SK-N-SH (cell line): Measurements from ENCODE around the gene SLC14A1. TPM values are rescaled to one million over a fixed set of nuclear protein-coding genes. Genes with fewer than 3 reads are reported as not detected.

Experiments
- CTCF ChIA-PET: fragments of 300-600, 350-600 bp; formaldehyde crosslinking; extraction: SDS; loops from one replicate; lab custom pipeline; 2021; lab: Yijun Ruan, JAX
- POLR2A ChIA-PET: fragments of 350-600 bp; sonication (Branson Sonifier 250); formaldehyde crosslinking; extraction: SDS; loops from one replicate; lab custom pipeline; 2020; ENCODE audit warnings: antibody characterized with exemption, inconsistent platforms; lab: Yijun Ruan, JAX
- DNase-seq: peaks from one replicate; pipeline ENCODE4 v3.0.0; 2012
- H2AFZ ChIP-seq: fragments of 200-600 bp; sonication (generic); 2 replicates; pipeline ENCODE4 v1.8.1; 2016; ENCODE audit warnings: antibody characterized with exemption, mild to moderate bottlenecking, low read depth
- H3F3A ChIP-seq: fragments of 200-600 bp; sonication (generic); replicated peaks from 2 replicates; pipeline ENCODE3; 2016; ENCODE audit warnings: antibody characterized with exemption, mild to moderate bottlenecking; ENCODE audit not compliant: insufficient read depth
- H3K27ac ChIP-seq, 2 experiments: fragments of 200-500 bp in 1 of 2; fragments of 200-600 bp in 1 of 2; sonication (Bioruptor generic) in 1 of 2; sonication (generic), shearing (Covaris generic) in 1 of 2; 2 replicates each; pipeline versions ENCODE4 v1.5.1 to v1.6.1; 2014 to 2016; ENCODE audit warnings: low read depth in 2 of 2, inconsistent platforms in 1 of 2, low read length in 1 of 2, mild to moderate bottlenecking in 1 of 2, mixed read lengths in 1 of 2
- H3K27me3 ChIP-seq: fragments of 200-600 bp; sonication (generic), shearing (Covaris generic); 2 replicates; pipeline ENCODE4 v1.6.1; 2016; ENCODE audit warnings: mixed run types; ENCODE audit not compliant: insufficient read depth
- H3K36me3 ChIP-seq, 2 experiments: fragments of 200-500 bp in 1 of 2; fragments of 200-600 bp in 1 of 2; sonication (Bioruptor generic) in 1 of 2; sonication (generic) in 1 of 2; replicated peaks in 1 of 2; 2 replicates each; pipeline versions ENCODE3 to v1.5.1; 2014 to 2016; ENCODE audit warnings: low read length in 1 of 2, mild to moderate bottlenecking in 1 of 2; ENCODE audit not compliant: insufficient read depth in 2 of 2, control insufficient read depth in 1 of 2
- H3K4me1 ChIP-seq, 2 experiments: fragments of 200-500 bp in 1 of 2; fragments of 200-600 bp in 1 of 2; sonication (Bioruptor generic) in 1 of 2; sonication (generic), shearing (Covaris generic) in 1 of 2; 2 replicates each; pipeline versions ENCODE4 v1.5.1 to v1.6.1; 2014 to 2016; ENCODE audit warnings: low read depth in 1 of 2, low read length in 1 of 2, mixed run types in 1 of 2; ENCODE audit not compliant: insufficient read depth in 2 of 2, control insufficient read depth in 1 of 2
- H3K4me2 ChIP-seq: fragments of 200-600 bp; sonication (generic), shearing (Covaris generic); 2 replicates; pipeline ENCODE4 v1.6.1; 2017; ENCODE audit warnings: mixed run types
- H3K4me3 ChIP-seq, 2 experiments: fragments of 200-500 bp in 1 of 2; fragments of 200-600 bp in 1 of 2; sonication (Bioruptor generic) in 1 of 2; sonication (generic), shearing (Covaris generic) in 1 of 2; 2 replicates each; pipeline versions ENCODE4 v1.5.1 to v1.8.1; 2014 to 2016; ENCODE audit warnings: low read depth in 2 of 2, inconsistent platforms in 1 of 2, low read length in 1 of 2, mild to moderate bottlenecking in 1 of 2, mixed read lengths in 1 of 2, moderate library complexity in 1 of 2
- H3K79me2 ChIP-seq: fragments of 200-600 bp; sonication (generic); 2 replicates; pipeline ENCODE4 v1.8.1; 2017; ENCODE audit warnings: mild to moderate bottlenecking; ENCODE audit not compliant: insufficient read depth
- H3K9ac ChIP-seq: fragments of 200-600 bp; sonication (generic); 2 replicates; pipeline ENCODE4 v1.6.1; 2017; ENCODE audit warnings: mixed run types
- H3K9me2 ChIP-seq: fragments of 200-600 bp; sonication (generic); 2 replicates; pipeline ENCODE4 v1.6.1; 2017; ENCODE audit warnings: mixed run types
- H3K9me3 ChIP-seq: fragments of 200-600 bp; sonication (generic); 2 replicates; pipeline ENCODE4 v1.6.1; 2017; ENCODE audit warnings: mixed run types, mild to moderate bottlenecking, moderate library complexity
- H4K20me1 ChIP-seq: fragments of 200-600 bp; sonication (generic); 2 replicates; pipeline ENCODE4 v1.6.1; 2017; ENCODE audit warnings: mild to moderate bottlenecking, mixed run types; ENCODE audit not compliant: insufficient read depth
- CHD2 ChIP-seq: fragments of 150-350 bp; IDR thresholded peaks from 2 replicates; pipeline ENCODE4 v1.6.1; 2018; ENCODE audit warnings: low read length; ENCODE audit not compliant: partially characterized antibody
- EZH2phosphoT487 ChIP-seq: fragments of 200-600 bp; sonication (generic); IDR thresholded peaks from 2 replicates; pipeline ENCODE4 v1.6.1; 2017; ENCODE audit warnings: low read depth, mixed run types, mild to moderate bottlenecking, antibody characterized with exemption, moderate library complexity, borderline replicate concordance
- FOSL2 ChIP-seq: IDR thresholded peaks from 2 replicates; pipeline ENCODE4 v1.4.0; 2012; ENCODE audit warnings: low read depth, mild to moderate bottlenecking, moderate library complexity, borderline replicate concordance
- GABPA ChIP-seq: IDR thresholded peaks from 2 replicates; pipeline ENCODE4 v1.4.0; 2012; ENCODE audit warnings: low read depth, mild to moderate bottlenecking
- GATA2 ChIP-seq: sonication (generic); formaldehyde crosslinking; IDR thresholded peaks from 2 replicates; pipeline ENCODE4 v1.5.0; 2020; ENCODE audit warnings: mild to moderate bottlenecking, missing genetic modification reagents
- IRF3 ChIP-seq: fragments of 150-350 bp; IDR thresholded peaks from 2 replicates; pipeline ENCODE4 v1.6.1; 2016; ENCODE audit warnings: mild to moderate bottlenecking, low read depth, low read length
- JUND ChIP-seq: IDR thresholded peaks from 2 replicates; pipeline ENCODE4 v1.4.0; 2012
- MAX ChIP-seq: IDR thresholded peaks from 2 replicates; pipeline ENCODE4 v1.4.0; 2012; ENCODE audit warnings: low read depth
- MEF2A ChIP-seq: IDR thresholded peaks from 2 replicates; pipeline ENCODE4 v1.4.0; 2012; ENCODE audit warnings: low read depth, borderline replicate concordance
- NRF1 ChIP-seq: IDR thresholded peaks from 2 replicates; pipeline ENCODE4 v1.6.1; 2012; ENCODE audit warnings: low read depth, mild to moderate bottlenecking, low read length
- POLR2AphosphoS5 ChIP-seq: IDR thresholded peaks from 2 replicates; pipeline ENCODE4 v1.6.1; 2012; ENCODE audit warnings: low read depth, low read length
- RAD21 ChIP-seq: IDR thresholded peaks from 2 replicates; pipeline ENCODE4 v1.6.1; 2012; ENCODE audit warnings: mild to moderate bottlenecking, low read length
- RCOR1 ChIP-seq: fragments of 150-350 bp; IDR thresholded peaks from 2 replicates; pipeline ENCODE4 v1.6.1; 2017; ENCODE audit warnings: antibody characterized with exemption, low read length
- RFX5 ChIP-seq: IDR thresholded peaks from 2 replicates; pipeline ENCODE4 v1.6.1; 2012; ENCODE audit warnings: mild to moderate bottlenecking, improper control_type of control experiment, low read length
- RXRA ChIP-seq: IDR thresholded peaks from 2 replicates; pipeline ENCODE4 v1.4.0; 2012; ENCODE audit warnings: low read depth, mild to moderate bottlenecking, borderline replicate concordance
- SIN3A ChIP-seq: IDR thresholded peaks from 2 replicates; pipeline ENCODE4 v1.6.1; 2012; ENCODE audit warnings: low read depth, mild to moderate bottlenecking, low read length, moderate library complexity, borderline replicate concordance
- TCF12 ChIP-seq: IDR thresholded peaks from 2 replicates; pipeline ENCODE4 v1.4.0; 2012
- TEAD4 ChIP-seq: IDR thresholded peaks from 2 replicates; pipeline ENCODE4 v1.4.0; 2012; ENCODE audit warnings: mild to moderate bottlenecking, borderline replicate concordance; ENCODE audit not compliant: insufficient read depth
- USF1 ChIP-seq: IDR thresholded peaks from 2 replicates; pipeline ENCODE4 v1.4.0; 2012; ENCODE audit warnings: low read depth, borderline replicate concordance
- YY1 ChIP-seq: IDR thresholded peaks from 2 replicates; pipeline ENCODE4 v1.4.0; 2012; ENCODE audit warnings: low read depth, mild to moderate bottlenecking
- WGBS: methylation state at CpG from one replicate; pipeline ENCODE4 v1.1.6; 2017; ENCODE audit warnings: low lambda C conversion rate; 5-methylcytosine and 5-hydroxymethylcytosine counted together
- polyA plus RNA-seq, 3 experiments: library from polyadenylated mRNA; depleted of rRNA; stranded (reverse); fragments of >200 nt; gene quantifications; 2 replicates each; pipeline ENCODE4 v1.2.3, GENCODE V29; 2012

The SLC14A1 gene
- polyA plus RNA-seq, 1 of the 3 experiments (the other 2 are of a cell fraction) = 2.4 TPM

- no peak for TF ChIP-seq CHD2
- TF ChIP-seq POLR2AphosphoS5 = no peak
- no peak for TF ChIP-seq NRF1
- no peak for TF ChIP-seq TEAD4
- Histone ChIP-seq H3K36me3 (no peaks in the 10 kb centered on the region), H3K4me1 (peaks cover 0 to 45% of the 10 kb centered on the region in 2 experiments; a peak in 2 of 4 replicates), H3F3A (peaks cover 39% of the 10 kb centered on the region), H3K79me2 (no peaks in the 10 kb centered on the region), H2AFZ (no peak overlapping the region), H3K9me2 (no peaks in the 10 kb centered on the region), H3K9me3 (no peaks in the 10 kb centered on the region), H4K20me1 (no peaks in the 10 kb centered on the region), H3K9ac (no peak overlapping the region), H3K4me2 (0 out of 2 replicates have a peak overlapping the region, but pooled peaks have one; percentile 25), H3K27ac (peak overlapping the region in 1 of 2 experiments; percentile 95; a peak in 1 of 4 replicates), H3K27me3 (no peaks in the 10 kb centered on the region), H3K4me3 (no peak overlapping the region)
- no peak for DNase-seq
- ChIA-PET POLR2A (no interaction called here), CTCF (no interaction called here)
- no CpG with 5 or more reads among the region's 2 CpGs for WGBS
Measured at GRCh38 chr18:45780568-45780967, 56.6 kb downstream of the SLC14A1 start.

- Histone ChIP-seq H3K36me3 (no peaks in the 10 kb centered on the region), H3K79me2 (no peaks in the 10 kb centered on the region), H3F3A (peaks cover 26% of the 10 kb centered on the region), H4K20me1 (no peaks in the 10 kb centered on the region), H3K9me2 (no peaks in the 10 kb centered on the region), H3K4me3 (no peak overlapping the region), H2AFZ (0 out of 2 replicates have a peak overlapping the region, but pooled peaks have one; percentile 33)
- POLR2A ChIA-PET = no interaction called here
- TF ChIP-seq TEAD4 (no peak), EZH2phosphoT487 (no peak), RCOR1 (no peak), SIN3A (no peak), CHD2 (no peak), TCF12 (no peak), GABPA (no peak), YY1 (no peak), MEF2A (no peak), RFX5 (no peak), USF1 (no peak), RXRA (no peak), IRF3 (no peak), POLR2AphosphoS5 (no peak), MAX (no peak), GATA2 (CRISPR knock-in tag) (no peak), FOSL2 (no peak), RAD21 (no peak), JUND (no peak), NRF1 (no peak)
- TF ChIP-seq, all 33 proteins: peak for 0
- no peaks in the 10 kb centered on the region for H3K9me3 ChIP-seq
- 0 out of 2 replicates have a peak overlapping the region, but pooled peaks have one; percentile 14 for H3K9ac ChIP-seq
- CTCF ChIA-PET = no interaction called here
- H3K4me2 ChIP-seq = no peak overlapping the region
- no peaks in the 10 kb centered on the region for H3K27me3 ChIP-seq
- H3K4me1 ChIP-seq = peaks cover 0 to 38% of the 10 kb centered on the region in 2 experiments; a peak in 2 of 4 replicates
- peak overlapping the region in 1 of 2 experiments; percentile 61; a peak in 2 of 4 replicates for H3K27ac ChIP-seq
- DNase-seq = no peak
- 13% methylated on average over 1 of the region's 1 CpG for WGBS
Measured at GRCh38 chr18:45782662-45783061, 58.7 kb downstream of the SLC14A1 start.
